ENCODE data around the gene MBOAT7.

DNA sequence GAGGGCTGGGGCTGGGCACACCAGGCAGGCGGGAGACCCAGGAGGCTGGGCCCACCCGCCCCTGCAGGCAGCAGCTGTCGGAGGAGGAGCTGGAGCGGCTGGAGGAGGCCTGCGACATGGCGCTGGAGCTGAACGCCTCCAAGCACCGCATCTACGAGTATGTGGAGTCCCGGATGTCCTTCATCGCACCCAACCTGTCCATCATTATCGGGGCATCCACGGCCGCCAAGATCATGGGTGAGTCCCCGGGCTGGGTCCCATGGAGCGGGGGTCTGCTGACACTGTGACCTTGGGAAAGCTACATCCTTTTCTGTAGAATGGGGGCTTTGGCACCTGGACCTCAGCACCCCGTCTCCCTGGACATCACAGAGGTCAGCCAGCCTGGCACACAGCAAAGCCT, 65.7 kb downstream of the MBOAT7 start:
- TF ChIP-seq CTCF (IDR thresholded peaks at IDR 0.05) (no peak), POLR2A (IDR thresholded peaks at IDR 0.05) (no peak)

Data from Peyer's patch (tissue), 4 donors.